HUDEP-2 (cell line): ENCODE results near the gene FHIT.
"Not testable (repeated sequence)": the region's sequence is repeated elsewhere in the genome, so short reads cannot be mapped to it uniquely, and the experiment has no call there.

ENCODE experiments used
- DNase-seq, 76 experiments: peaks; one replicate each; lab custom pipeline; 2025; ENCODE audit not compliant: unreplicated experiment in 76 of 76; lab: John Stamatoyannopoulos, UW

Gene FHIT

DNA sequence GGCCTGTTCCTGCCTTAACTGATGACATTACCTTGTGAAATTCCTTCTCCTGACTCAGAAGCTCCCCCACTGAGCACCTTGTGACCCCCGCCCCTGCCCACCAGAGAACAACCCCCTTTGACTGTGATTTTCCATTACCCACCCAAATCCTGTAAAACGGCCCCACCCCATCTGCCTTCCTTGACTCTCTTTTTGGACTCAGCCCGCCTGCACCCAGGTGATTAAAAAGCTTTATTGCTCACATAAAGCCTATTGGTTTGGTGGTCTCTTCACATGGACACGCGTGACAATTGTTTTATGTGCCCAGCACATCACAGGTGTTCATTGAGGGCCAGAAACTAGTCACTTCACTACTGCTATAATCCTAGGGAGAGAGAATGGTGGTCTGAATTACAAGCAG, 1448.8 kb downstream of the FHIT start:
- DNase-seq, result not testable (repeated sequence)

- DNase-seq, result no peak
Observed at GRCh38 chr3:59802045-59802444, 1449.2 kb downstream of the FHIT start.

DNA sequence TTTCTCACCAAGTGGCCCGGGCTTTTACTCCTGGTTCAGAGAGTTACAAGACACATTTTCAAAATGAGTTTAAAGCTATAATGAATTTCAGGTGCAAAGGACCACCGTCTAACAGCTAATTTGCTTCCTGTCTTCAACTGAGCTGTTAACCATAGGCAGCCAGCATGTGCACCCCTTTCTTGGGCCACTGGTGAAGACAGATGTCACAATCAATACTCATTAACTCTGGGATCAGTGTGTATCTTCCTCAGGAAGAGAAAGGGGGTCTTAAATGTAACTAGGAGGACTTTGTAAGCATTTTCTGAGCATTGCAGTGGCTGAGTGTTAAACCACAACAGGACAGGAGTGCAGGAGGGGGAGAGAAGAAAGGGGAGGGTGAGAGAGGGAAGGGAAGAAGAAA, 1450.8 kb downstream of the FHIT start:
- no peak for DNase-seq

- DNase-seq, result no peak
Observed at GRCh38 chr3:59798372-59799086, 1452.7 kb downstream of the FHIT start.

DNA sequence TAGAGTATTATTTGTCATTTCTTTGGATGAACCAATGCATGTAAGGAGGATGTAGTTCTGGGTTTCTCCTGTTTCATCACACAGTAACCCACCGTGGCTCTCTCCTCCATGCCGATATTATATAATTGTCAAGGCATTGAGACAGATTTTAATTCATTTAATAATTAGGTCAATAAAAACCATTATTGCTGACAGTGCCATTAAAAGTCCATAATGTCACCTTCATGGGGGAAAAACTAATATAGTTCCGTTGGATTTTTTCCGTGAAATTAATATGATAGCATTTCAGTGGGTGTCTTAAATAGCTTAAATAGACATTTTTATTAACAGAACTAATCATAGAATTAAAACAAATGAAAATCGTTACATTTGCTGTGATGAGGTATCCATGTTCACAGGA, 1453.7 kb downstream of the FHIT start:
- DNase-seq, result no peak

- no peak for DNase-seq
Observed at GRCh38 chr3:59796456-59796855, 1454.8 kb downstream of the FHIT start.

- no peak for DNase-seq
Observed at GRCh38 chr3:59795756-59796155, 1455.5 kb downstream of the FHIT start.

- DNase-seq, result no peak
Observed at GRCh38 chr3:59793976-59794375, 1457.3 kb downstream of the FHIT start.

GRCh38 chr3:59791774-59792308, 1459.4 kb downstream of the FHIT start:
- DNase-seq, result no peak

DNA sequence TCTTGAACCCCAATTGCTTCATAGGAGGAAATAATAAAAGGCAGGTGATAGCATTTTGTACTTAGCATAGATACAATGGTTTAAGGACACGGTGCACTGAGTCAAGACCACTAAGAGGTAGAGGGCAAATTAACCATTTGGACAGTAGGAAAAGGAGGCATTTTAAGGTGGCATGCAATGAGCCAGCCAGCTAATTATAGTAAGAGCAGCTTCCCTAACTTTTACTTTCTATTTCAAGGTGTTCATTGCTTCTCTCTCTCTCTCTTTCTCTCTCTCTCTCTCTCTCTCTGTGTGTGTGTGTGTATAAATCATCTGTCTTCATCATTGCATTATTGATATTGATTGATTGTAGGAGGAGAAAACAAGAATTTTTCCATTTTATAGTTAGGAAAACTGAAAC, 1461.0 kb downstream of the FHIT start:
- DNase-seq, result no peak

- DNase-seq, result no peak
Observed at GRCh38 chr3:59788801-59789200, 1462.5 kb downstream of the FHIT start.

GRCh38 chr3:59788133-59788532, 1463.1 kb downstream of the FHIT start:
- DNase-seq, result no peak

DNA sequence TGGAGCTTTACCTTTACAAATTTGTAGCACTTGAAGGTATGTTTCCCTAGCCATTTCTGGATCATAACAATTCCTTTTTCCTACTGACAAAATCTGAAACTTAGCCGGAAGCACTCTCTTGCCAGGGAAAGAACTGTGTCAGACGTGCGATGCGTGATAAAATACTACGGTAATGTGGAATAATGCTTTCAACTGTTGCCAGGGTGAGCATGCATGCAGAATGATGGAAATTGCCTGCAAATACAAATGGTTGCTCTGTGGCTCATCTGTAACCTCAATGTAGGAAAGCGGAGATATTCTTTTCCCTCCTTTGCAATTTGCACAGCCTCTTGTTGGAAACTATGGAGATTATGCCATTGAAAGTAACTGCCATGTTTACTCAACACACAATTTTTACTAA, 1464.9 kb downstream of the FHIT start:
- DNase-seq, result no peak

- no peak for DNase-seq
Observed at GRCh38 chr3:59784164-59784563, 1467.1 kb downstream of the FHIT start.

GRCh38 chr3:59783468-59783988, 1467.7 kb downstream of the FHIT start:
- no peak for DNase-seq

DNA sequence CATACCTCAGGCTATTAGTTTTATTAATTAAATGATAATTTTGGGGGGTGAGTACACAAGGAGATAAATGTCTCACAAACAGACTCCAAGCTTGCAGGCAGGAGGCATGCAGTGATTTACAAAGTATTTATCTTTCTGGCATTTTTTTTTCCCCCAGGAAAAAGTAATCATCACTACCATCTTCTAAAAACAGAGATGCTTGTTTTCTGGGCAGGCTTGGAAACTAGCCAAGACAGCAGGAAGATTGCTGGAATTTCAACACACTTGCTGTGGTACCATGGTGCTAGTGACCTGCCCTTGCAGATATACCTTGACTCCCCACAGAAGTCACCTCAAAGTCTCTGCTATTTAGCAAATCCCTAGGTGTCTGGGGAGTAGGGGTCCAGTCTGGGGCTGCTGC, 1468.6 kb downstream of the FHIT start:
- DNase-seq, result no peak

- DNase-seq, result no peak
Observed at GRCh38 chr3:59780209-59780608, 1471.0 kb downstream of the FHIT start.

DNA sequence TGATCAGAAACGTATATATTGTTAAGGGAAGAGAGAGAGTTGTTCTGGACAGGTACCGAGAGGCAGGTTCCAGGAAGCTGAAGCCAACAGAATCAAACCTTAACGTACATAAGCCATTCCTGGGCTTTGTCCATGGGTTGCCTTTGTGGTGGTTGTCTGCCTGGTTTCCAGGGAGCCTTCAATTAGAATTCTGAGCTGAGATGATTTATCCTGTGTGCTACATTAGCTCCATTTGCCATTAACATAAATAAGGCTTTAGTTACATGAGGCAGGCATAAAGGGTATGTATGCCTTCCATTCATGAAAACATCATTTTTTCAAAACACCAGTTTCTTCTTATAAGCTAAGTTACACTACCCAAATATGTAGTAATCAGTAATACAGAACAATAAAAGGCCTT, 1472.0 kb downstream of the FHIT start:
- no peak for DNase-seq

DNA sequence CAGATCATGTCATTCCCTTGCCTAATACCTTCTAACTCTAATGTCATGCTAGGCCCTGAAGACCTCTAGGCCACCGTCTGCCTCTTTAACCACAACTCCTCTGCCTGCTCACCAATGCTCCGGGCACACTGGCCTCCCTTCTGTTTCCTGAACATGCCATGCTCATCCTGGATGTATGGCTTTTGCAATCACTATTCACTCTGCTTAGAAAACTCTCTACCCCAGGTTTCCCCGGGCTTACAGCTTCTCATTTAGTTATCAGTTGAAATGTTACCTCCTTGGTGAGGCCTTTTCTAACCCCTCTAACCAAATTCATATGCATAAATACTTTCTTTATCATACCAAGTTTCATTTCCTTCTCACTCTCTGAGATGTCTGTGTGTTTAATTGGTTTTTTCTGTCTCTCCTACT, 1473.6 kb downstream of the FHIT start:
- DNase-seq, result no peak

DNA sequence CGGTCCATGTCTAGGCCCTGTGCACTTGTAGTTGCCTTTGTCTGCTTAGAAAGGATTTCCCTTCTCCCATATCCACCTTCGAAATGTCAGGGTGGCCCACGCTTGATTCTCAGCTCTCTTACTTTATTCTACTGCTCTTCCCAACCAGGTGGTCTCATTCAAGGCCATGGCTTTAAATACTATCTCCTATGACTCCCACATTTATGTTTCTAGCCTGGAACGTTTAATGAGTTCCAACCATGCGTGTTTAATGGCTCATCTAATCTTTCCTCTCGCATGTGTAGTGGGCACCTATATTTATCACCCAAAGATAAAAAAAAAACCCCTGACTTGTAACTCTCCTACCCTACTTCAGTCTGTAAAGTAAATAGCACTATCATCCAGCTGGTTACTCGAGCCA, 1474.2 kb downstream of the FHIT start:
- DNase-seq, result no peak

GRCh38 chr3:59775761-59776325, 1475.4 kb downstream of the FHIT start:
- no peak for DNase-seq

GRCh38 chr3:59775106-59775505, 1476.1 kb downstream of the FHIT start:
- DNase-seq, result no peak
